K562 (cell line): ENCODE measurements around the gene TRAPPC2B. TPM values are rescaled to one million over a fixed set of nuclear protein-coding genes. Genes with fewer than 3 reads are reported as not detected.

Experiments
- MYBL2 ChIP-seq, 2 experiments: fragments of 450-650 bp in 1 of 2; sonication (generic) in 1 of 2; formaldehyde crosslinking in 1 of 2; IDR thresholded peaks; 2 replicates each; pipeline versions ENCODE4 v1.6.1 to v1.8.1; 2017 to 2022; ENCODE audit warnings: borderline replicate concordance in 1 of 2, inconsistent platforms in 1 of 2, low read depth in 1 of 2, mild to moderate bottlenecking in 1 of 2, missing genetic modification reagents in 1 of 2, moderate library complexity in 1 of 2
- SMAD2 ChIP-seq: fragments of 150-350 bp; IDR thresholded peaks from 2 replicates; pipeline ENCODE4 v1.6.1; 2014; ENCODE audit warnings: low read depth, mild to moderate bottlenecking, low read length
- YBX1 ChIP-seq: fragments of 450-650 bp; IDR thresholded peaks from 2 replicates; pipeline ENCODE4 v1.7.1; 2016; ENCODE audit warnings: mild to moderate bottlenecking
- ZNF507 ChIP-seq: conservative IDR thresholded peaks from 2 replicates; pipeline ENCODE4 v1.6.1; 2017; ENCODE audit warnings: missing genetic modification characterization, missing compliant biosample characterization
- ZNF717 ChIP-seq: fragments of 250-450 bp; sonication (Bioruptor Pico); IDR thresholded peaks from 2 replicates; pipeline ENCODE4 v1.5.0; 2021
- polyA plus RNA-seq, 8 experiments: library from polyadenylated mRNA; depleted of rRNA in 4 of 8; stranded (reverse) in 5 of 8; unstranded in 3 of 8; fragments of >200 nt; fragmentation: Nextera tagmentation in 2 of 8; fragmentation: Illumina TruSeq in 1 of 8; extraction: Ambion mirVana in 2 of 8; extraction: Trizol in 1 of 8; gene quantifications; 2 replicates each; pipeline versions ENCODE4 v1.2.1 to v1.2.3, GENCODE V29; 2011 to 2014; ENCODE audit warnings: inconsistent platforms in 1 of 8, missing spikeins in 1 of 8
- total RNA-seq, 7 experiments: library from RNA; depleted of rRNA in 6 of 7; stranded (reverse); fragments of >200 nt in 6 of 7; fragmentation: Illumina TruSeq in 2 of 7; extraction: Trizol in 2 of 7; gene quantifications; 2 replicates each; pipeline versions ENCODE4 v1.2.1 to v1.2.3, GENCODE V29; 2011 to 2021; ENCODE audit warnings: low replicate concordance in 1 of 7
- TF ChIP-seq, protein P1 (sequence below), 2 experiments: fragments of 450-650 bp; formaldehyde crosslinking in 1 of 2; IDR thresholded peaks; 2 replicates each; pipeline versions ENCODE4 v1.4.0 to v1.6.1; 2014 to 2020; ENCODE audit warnings: mild to moderate bottlenecking in 2 of 2, borderline replicate concordance in 1 of 2, low read depth in 1 of 2
- TF ChIP-seq, protein P2 (sequence below): fragments of 450-650 bp; formaldehyde crosslinking; IDR thresholded peaks from 2 replicates; pipeline ENCODE4 v1.4.0; 2022; ENCODE audit warnings: mild to moderate bottlenecking, moderate library complexity
- TF ChIP-seq, protein P3 (sequence below): sonication (generic); formaldehyde crosslinking; IDR thresholded peaks from 2 replicates; pipeline ENCODE4 v1.8.1; 2023; ENCODE audit warnings: mild to moderate bottlenecking, missing genetic modification reagents, moderate library complexity
- TF ChIP-seq, protein P4 (sequence below): fragments of 450-650 bp; IDR thresholded peaks from 2 replicates; pipeline ENCODE4 v1.6.1; 2017; ENCODE audit warnings: antibody characterized with exemption, mild to moderate bottlenecking

The TRAPPC2B gene
- total and polyA plus RNA-seq, 9 of the 15 experiments (the other 6 are each of a cell fraction or from before 2014, with no cell fraction given), result 2.2 to 20.4 (median 4.6) TPM

DNA sequence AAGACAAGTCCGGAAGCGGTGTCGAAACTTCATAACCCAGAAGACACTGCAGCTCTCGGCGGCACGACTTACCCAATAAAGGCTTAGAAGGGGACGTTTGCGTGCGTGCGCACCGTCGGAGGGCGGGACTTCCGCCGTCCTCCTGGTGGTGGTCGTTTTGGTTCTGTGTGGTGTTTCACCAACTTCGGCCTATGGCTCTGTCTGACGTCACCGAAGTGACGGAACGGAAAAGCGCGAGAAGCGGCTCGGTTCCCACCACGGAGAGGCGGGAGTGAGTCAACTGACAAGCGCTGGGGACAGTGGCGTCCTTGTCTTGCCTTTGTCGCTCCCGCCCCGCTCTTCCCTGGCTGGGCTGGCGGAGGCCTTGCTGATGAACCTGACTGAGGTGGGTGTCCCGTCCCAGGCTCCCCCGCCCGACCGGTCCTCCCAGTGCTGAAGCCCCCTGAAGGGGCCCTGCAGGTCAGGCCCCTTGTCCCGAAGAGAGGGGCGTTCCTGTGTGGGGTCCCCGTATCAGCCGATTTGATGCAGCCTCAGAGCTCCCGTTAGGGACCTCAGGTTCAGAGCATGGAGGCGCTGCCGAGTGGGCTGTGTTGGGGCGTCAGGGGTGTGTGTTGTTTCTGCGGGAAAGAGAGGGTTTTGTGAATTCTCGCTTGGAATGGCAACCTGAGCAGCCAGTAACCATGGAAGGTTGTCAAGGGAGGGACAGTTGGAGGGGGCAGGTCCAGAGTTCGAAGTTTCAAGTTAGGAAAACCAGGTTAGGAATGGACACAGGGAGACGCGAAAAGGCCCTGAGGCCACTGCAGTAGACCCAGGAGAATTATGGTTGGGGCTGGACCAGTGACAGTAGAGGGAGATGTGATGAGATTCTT lies 26.6 kb downstream of the TRAPPC2B start, which contains the start of gene ZNF548 (continued):
- TF ChIP-seq, protein P1, sequence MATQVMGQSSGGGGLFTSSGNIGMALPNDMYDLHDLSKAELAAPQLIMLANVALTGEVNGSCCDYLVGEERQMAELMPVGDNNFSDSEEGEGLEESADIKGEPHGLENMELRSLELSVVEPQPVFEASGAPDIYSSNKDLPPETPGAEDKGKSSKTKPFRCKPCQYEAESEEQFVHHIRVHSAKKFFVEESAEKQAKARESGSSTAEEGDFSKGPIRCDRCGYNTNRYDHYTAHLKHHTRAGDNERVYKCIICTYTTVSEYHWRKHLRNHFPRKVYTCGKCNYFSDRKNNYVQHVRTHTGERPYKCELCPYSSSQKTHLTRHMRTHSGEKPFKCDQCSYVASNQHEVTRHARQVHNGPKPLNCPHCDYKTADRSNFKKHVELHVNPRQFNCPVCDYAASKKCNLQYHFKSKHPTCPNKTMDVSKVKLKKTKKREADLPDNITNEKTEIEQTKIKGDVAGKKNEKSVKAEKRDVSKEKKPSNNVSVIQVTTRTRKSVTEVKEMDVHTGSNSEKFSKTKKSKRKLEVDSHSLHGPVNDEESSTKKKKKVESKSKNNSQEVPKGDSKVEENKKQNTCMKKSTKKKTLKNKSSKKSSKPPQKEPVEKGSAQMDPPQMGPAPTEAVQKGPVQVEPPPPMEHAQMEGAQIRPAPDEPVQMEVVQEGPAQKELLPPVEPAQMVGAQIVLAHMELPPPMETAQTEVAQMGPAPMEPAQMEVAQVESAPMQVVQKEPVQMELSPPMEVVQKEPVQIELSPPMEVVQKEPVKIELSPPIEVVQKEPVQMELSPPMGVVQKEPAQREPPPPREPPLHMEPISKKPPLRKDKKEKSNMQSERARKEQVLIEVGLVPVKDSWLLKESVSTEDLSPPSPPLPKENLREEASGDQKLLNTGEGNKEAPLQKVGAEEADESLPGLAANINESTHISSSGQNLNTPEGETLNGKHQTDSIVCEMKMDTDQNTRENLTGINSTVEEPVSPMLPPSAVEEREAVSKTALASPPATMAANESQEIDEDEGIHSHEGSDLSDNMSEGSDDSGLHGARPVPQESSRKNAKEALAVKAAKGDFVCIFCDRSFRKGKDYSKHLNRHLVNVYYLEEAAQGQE (IDR thresholded peaks at IDR 0.05; ENCODE audit: borderline replicate concordance), result no peak; the same call in 1 of the 2 replicates
- TF ChIP-seq, protein P1 (CRISPR knock-in tag; IDR thresholded peaks at IDR 0.05; ENCODE audit: low read depth), result no peak
- TF ChIP-seq ZNF507 (tag) (no peak), YBX1 (no peak), SMAD2 (no peak), MYBL2 (IDR thresholded peaks at IDR 0.05; ENCODE audit: low read depth) (no peak), MYBL2 (CRISPR knock-in tag; IDR thresholded peaks at IDR 0.05; ENCODE audit: borderline replicate concordance) (no peak), ZNF717 (CRISPR knock-in tag) (no peak)
- TF ChIP-seq, protein P2, sequence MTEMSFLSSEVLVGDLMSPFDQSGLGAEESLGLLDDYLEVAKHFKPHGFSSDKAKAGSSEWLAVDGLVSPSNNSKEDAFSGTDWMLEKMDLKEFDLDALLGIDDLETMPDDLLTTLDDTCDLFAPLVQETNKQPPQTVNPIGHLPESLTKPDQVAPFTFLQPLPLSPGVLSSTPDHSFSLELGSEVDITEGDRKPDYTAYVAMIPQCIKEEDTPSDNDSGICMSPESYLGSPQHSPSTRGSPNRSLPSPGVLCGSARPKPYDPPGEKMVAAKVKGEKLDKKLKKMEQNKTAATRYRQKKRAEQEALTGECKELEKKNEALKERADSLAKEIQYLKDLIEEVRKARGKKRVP (CRISPR knock-in tag), result no peak
- TF ChIP-seq, protein P3, sequence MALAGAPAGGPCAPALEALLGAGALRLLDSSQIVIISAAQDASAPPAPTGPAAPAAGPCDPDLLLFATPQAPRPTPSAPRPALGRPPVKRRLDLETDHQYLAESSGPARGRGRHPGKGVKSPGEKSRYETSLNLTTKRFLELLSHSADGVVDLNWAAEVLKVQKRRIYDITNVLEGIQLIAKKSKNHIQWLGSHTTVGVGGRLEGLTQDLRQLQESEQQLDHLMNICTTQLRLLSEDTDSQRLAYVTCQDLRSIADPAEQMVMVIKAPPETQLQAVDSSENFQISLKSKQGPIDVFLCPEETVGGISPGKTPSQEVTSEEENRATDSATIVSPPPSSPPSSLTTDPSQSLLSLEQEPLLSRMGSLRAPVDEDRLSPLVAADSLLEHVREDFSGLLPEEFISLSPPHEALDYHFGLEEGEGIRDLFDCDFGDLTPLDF (CRISPR knock-in tag), result no peak
- TF ChIP-seq, protein P4, sequence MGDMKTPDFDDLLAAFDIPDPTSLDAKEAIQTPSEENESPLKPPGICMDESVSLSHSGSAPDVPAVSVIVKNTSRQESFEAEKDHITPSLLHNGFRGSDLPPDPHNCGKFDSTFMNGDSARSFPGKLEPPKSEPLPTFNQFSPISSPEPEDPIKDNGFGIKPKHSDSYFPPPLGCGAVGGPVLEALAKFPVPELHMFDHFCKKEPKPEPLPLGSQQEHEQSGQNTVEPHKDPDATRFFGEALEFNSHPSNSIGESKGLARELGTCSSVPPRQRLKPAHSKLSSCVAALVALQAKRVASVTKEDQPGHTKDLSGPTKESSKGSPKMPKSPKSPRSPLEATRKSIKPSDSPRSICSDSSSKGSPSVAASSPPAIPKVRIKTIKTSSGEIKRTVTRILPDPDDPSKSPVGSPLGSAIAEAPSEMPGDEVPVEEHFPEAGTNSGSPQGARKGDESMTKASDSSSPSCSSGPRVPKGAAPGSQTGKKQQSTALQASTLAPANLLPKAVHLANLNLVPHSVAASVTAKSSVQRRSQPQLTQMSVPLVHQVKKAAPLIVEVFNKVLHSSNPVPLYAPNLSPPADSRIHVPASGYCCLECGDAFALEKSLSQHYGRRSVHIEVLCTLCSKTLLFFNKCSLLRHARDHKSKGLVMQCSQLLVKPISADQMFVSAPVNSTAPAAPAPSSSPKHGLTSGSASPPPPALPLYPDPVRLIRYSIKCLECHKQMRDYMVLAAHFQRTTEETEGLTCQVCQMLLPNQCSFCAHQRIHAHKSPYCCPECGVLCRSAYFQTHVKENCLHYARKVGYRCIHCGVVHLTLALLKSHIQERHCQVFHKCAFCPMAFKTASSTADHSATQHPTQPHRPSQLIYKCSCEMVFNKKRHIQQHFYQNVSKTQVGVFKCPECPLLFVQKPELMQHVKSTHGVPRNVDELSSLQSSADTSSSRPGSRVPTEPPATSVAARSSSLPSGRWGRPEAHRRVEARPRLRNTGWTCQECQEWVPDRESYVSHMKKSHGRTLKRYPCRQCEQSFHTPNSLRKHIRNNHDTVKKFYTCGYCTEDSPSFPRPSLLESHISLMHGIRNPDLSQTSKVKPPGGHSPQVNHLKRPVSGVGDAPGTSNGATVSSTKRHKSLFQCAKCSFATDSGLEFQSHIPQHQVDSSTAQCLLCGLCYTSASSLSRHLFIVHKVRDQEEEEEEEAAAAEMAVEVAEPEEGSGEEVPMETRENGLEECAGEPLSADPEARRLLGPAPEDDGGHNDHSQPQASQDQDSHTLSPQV, result no peak
